ENCODE results near the gene RASA4B. TPM values are rescaled to one million over a fixed set of nuclear protein-coding genes. Genes with fewer than 3 reads are reported as not detected.
A peak's percentile ranks its signal among the peaks of the same experiment; 100 is the strongest.
"Not testable (repeated sequence)": the region's sequence is repeated elsewhere in the genome, so short reads cannot be mapped to it uniquely, and the experiment has no call there.

RASA4B gene
- total RNA-seq, 6 donors from 2014 or later, result 4.8 to 31.6 (median 22.3) TPM

DNA sequence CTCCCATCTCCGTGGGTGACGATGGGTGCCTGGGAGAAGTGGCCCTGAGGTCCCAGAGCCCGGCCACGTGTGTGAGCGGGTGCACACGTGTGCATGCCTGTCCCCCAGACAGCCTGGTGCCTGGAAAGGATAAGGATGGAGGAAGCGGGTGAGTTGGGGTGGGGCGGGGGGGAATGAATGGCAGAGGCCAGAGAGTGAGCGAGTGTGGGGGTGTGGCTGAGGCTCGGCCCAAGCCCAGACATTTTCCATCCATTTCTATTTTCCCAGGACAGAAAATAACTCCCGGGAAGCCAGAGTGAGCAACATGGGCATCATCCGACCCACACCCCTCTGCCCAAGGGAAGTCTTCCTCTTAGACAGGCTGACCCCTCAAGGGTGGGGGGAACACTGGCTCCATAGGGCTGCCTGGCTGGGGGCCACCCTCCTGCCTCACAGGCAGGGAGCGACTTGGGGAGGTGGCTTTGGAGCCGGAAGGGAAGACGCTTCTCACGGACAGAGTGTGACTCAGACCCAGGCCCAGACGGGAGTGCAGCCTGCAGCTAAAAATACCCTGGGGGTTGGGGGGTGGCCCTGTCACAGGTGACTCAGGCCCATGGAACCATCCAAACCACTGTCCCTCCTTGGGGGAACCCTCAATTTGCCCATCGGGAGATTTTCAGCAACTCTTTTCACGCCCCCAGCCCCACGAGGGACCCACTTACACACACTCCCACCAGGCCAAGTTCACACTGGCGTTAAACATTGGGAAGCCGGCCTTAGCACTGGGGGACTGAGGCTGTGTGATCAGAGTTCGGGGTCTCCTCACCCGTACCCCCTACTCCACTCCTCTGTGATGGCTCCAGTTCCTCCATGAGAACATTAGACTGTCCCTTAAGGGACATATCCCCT, 12.0 kb downstream of the RASA4B start:
- not testable (repeated sequence) for H3K4me1 ChIP-seq, H3K27me3 ChIP-seq, DNase-seq, H3K36me3 ChIP-seq, H3K27ac ChIP-seq, H3K4me3 ChIP-seq, H3K9me3 ChIP-seq
- no CpG with 5 or more reads among the region's 24 CpGs for WGBS, 2 donors
- ATAC-seq (ENCODE audit: low FRiP score in 2 of 2), result peak; percentile 5 to 77

DNA sequence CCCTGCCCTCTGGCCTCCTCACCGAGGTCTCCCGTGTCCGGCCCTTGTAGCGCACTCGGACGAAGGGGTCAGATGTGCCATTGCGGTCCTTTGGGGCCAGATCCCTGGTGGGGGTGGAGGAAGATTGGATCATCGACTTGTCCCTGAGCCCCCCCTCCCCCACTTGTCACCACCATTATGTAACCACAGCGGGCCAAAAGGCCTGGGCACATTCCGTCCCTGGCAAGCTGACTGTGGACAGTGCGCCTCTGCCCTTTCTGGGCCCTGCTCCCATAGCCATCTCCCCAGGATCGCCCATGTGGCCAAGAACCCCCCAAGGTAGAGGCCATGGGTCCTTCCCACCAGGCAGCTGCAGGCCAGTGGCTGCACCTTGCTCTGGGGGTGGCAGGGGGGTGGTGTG, 14.4 kb downstream of the RASA4B start:
- H3K4me1 ChIP-seq; H3K27me3 ChIP-seq; ATAC-seq (ENCODE audit: low FRiP score in 2 of 2); H3K9me3 ChIP-seq; H3K27ac ChIP-seq; H3K36me3 ChIP-seq; H3K4me3 ChIP-seq; DNase-seq: not testable (repeated sequence)
- no CpG with 5 or more reads among the region's 12 CpGs for WGBS, 2 donors

GRCh38 chr7:102498321-102498720, 19.3 kb downstream of the RASA4B start:
- not testable (repeated sequence) for H3K27ac ChIP-seq; ATAC-seq (ENCODE audit: low FRiP score in 2 of 2); H3K4me1 ChIP-seq; H3K27me3 ChIP-seq; H3K9me3 ChIP-seq; H3K36me3 ChIP-seq; H3K4me3 ChIP-seq
- 86 to 94% methylated on average over 14 to 15 of the region's 16 CpGs for WGBS, 2 donors
- DNase-seq, result peak in 1 of 2 donors; percentile 38

- peak in 1 of 2 donors; percentile 27 for DNase-seq
- ATAC-seq (ENCODE audit: low FRiP score in 2 of 2), result peak in 1 of 2 donors; percentile 16
- H3K27ac ChIP-seq, H3K4me1 ChIP-seq, H3K27me3 ChIP-seq, H3K9me3 ChIP-seq, H3K4me3 ChIP-seq, H3K36me3 ChIP-seq: not testable (repeated sequence)
- 40% methylated on average over 1 of the region's 5 CpGs; no CpG with 5 or more reads in 1 of the 2 donors for WGBS, 2 donors
Measured at GRCh38 chr7:102497308-102497707, 20.3 kb downstream of the RASA4B start.

DNA sequence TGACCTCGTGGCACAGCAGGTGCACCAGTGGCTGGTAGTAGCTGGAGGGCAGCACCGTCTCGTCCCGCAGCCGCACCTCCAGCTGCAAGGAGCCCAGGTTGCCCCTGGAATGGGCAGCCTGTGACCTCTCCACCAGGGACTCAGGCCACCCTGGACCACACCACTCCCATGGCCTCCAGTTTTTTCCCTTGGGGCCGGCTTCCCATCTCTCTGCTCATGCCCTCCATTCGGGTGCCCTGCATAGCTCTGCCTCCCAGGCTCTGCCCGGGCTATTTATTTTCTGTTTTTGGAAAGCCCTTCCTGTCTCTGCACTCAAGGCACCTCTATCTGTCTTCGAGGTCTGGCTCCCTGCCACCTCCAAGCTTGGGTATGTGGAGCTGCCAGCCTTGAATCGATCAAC, 20.7 kb downstream of the RASA4B start:
- H3K4me3 ChIP-seq; H3K36me3 ChIP-seq; H3K27me3 ChIP-seq; H3K9me3 ChIP-seq; H3K4me1 ChIP-seq; ATAC-seq (ENCODE audit: low FRiP score in 2 of 2); H3K27ac ChIP-seq: not testable (repeated sequence)
- WGBS, 2 donors, result 68 to 100% methylated on average over 2 to 3 of the region's 10 CpGs
- DNase-seq, result peak in 1 of 2 donors; percentile 10

GRCh38 chr7:102494473-102495149, 23.0 kb downstream of the RASA4B start:
- no CpG with 5 or more reads among the region's 67 CpGs for WGBS, 2 donors
- not testable (repeated sequence) for H3K36me3 ChIP-seq, DNase-seq, H3K4me3 ChIP-seq, H3K4me1 ChIP-seq, H3K27me3 ChIP-seq, H3K9me3 ChIP-seq, H3K27ac ChIP-seq
- peak; percentile 3 to 65 for ATAC-seq (ENCODE audit: low FRiP score in 2 of 2)

- 32% methylated on average over 9 of the region's 15 CpGs; no CpG with 5 or more reads in 1 of the 2 donors for WGBS, 2 donors
- DNase-seq, result peak; percentile 22 to 76
- not testable (repeated sequence) for H3K27ac ChIP-seq, H3K36me3 ChIP-seq, H3K4me1 ChIP-seq, H3K9me3 ChIP-seq, H3K27me3 ChIP-seq
- peak overlapping the region in 3 of 4 donors; percentile 23 to 31 (median 29) for H3K4me3 ChIP-seq
- ATAC-seq (ENCODE audit: low FRiP score in 2 of 2), result peak in 1 of 2 donors; percentile 0
Measured at GRCh38 chr7:102494026-102494425, 23.6 kb downstream of the RASA4B start.

- DNase-seq, result peak in 1 of 2 donors; percentile 49
Measured at GRCh38 chr7:102493220-102493935, 24.2 kb downstream of the RASA4B start.

DNA sequence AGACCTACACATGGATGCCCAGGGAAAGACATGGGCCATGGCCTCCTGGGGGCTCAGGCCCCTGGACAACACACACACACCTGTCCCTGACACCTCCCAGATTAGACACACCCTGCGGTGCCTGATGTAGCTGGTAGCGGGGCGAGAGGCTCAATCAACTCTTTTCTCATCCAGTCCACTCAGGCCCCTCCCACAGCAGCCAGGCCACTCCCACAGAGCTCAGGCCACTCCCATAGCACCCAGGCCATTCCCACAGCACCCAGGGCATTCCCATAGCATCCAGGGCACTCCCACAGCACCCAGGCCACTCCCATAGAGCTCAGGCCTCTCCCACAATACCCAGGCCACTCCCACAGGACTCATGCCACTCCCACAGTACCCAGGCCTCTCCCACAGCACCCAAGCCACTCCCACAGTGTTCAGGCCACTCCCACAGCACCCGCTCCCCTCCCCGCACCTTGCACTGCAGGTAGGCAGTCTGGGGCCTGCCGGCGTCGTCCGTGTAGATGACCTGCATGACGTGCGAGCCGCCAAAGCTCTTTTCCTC, 27.0 kb downstream of the RASA4B start:
- WGBS, 2 donors, result no CpG with 5 or more reads among the region's 12 CpGs
- DNase-seq (peak; percentile 61 to 92), ATAC-seq (ENCODE audit: low FRiP score in 2 of 2) (peak; percentile 63 to 92)
- not testable (repeated sequence) for H3K36me3 ChIP-seq, H3K4me1 ChIP-seq, H3K27me3 ChIP-seq, H3K27ac ChIP-seq, H3K9me3 ChIP-seq, H3K4me3 ChIP-seq

More at GRCh38 chr7:102493220-102493935, 24.2 kb downstream of the RASA4B start:
- H3K4me1 ChIP-seq, H3K27me3 ChIP-seq, H3K9me3 ChIP-seq, H3K27ac ChIP-seq, H3K36me3 ChIP-seq, H3K4me3 ChIP-seq: not testable (repeated sequence)
- ATAC-seq (ENCODE audit: low FRiP score in 2 of 2), result peak; percentile 75 to 90
- WGBS, 2 donors, result no CpG with 5 or more reads among the region's 33 CpGs

GRCh38 chr7:102484317-102484716, 33.3 kb downstream of the RASA4B start:
- not testable (repeated sequence) for H3K27ac ChIP-seq; H3K27me3 ChIP-seq; H3K36me3 ChIP-seq; DNase-seq; H3K4me1 ChIP-seq; H3K9me3 ChIP-seq; H3K4me3 ChIP-seq; ATAC-seq (ENCODE audit: low FRiP score in 2 of 2)
- no CpG with 5 or more reads among the region's 5 CpGs for WGBS, 2 donors

- H3K4me1 ChIP-seq; H3K27ac ChIP-seq; H3K9me3 ChIP-seq; H3K36me3 ChIP-seq; H3K4me3 ChIP-seq; ATAC-seq (ENCODE audit: low FRiP score in 2 of 2); H3K27me3 ChIP-seq: not testable (repeated sequence)
- DNase-seq, result peak; percentile 3 to 83
- WGBS, 2 donors, result no CpG with 5 or more reads among the region's 10 CpGs
Measured at GRCh38 chr7:102481962-102482361, 35.6 kb downstream of the RASA4B start.

Data from upper lobe of left lung (tissue), 6 donors.